ENCODE measurements around the gene SMIM7. TPM values are rescaled to one million over a fixed set of nuclear protein-coding genes. Genes with fewer than 3 reads are reported as not detected.

The SMIM7 gene
- total RNA-seq, 1 donor: 68.7 TPM

DNA sequence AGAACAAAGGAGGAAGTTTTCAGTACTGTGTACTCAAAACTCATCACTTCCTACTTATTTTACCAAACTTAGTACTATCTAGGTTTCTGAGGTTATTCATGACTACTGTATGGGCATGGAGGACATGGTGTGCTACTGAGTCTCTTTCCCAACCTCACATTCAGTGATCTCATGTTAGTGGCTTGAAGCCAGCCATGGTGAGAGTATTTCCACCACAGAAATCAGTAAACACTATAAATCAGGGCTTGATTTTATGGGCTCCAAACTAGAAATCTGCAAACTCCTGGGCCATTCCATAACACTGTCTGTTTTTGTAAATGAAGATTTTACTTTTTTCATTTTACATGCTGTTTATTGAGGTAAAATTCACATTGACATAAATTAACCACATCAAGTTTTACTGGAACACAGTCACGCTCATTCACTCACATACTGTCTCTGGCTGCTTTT, 51.6 kb downstream of the SMIM7 start:
- TF ChIP-seq, protein P1, sequence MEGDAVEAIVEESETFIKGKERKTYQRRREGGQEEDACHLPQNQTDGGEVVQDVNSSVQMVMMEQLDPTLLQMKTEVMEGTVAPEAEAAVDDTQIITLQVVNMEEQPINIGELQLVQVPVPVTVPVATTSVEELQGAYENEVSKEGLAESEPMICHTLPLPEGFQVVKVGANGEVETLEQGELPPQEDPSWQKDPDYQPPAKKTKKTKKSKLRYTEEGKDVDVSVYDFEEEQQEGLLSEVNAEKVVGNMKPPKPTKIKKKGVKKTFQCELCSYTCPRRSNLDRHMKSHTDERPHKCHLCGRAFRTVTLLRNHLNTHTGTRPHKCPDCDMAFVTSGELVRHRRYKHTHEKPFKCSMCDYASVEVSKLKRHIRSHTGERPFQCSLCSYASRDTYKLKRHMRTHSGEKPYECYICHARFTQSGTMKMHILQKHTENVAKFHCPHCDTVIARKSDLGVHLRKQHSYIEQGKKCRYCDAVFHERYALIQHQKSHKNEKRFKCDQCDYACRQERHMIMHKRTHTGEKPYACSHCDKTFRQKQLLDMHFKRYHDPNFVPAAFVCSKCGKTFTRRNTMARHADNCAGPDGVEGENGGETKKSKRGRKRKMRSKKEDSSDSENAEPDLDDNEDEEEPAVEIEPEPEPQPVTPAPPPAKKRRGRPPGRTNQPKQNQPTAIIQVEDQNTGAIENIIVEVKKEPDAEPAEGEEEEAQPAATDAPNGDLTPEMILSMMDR (IDR thresholded peaks at IDR 0.05; ENCODE audit: insufficient read depth, low read depth, low read length): no peak
- peak; percentile 99 for DNase-seq (ENCODE audit: low read depth)
- H3K4me3 ChIP-seq (ENCODE audit: low read depth, low read length): no peak overlapping the region

DNA sequence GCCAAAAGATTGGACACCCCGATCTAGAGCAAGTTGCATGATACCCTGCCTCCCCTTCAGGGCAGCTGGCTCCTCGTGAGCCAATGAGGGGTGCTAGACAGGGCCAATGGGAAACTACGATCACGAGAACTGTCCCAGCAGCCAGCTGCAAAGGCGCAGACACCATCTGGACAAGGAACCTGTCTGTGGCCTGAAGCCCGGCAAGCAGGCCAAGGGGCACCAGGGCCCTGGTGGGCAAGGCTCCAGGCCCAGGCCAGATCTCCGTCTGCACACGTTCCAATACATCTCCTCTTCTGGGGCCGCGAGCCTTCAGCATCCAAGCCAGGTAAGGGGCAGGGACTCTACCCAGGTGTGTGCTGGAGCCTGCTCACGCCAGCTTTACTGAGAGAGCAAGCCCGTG, 52.1 kb downstream of the SMIM7 start:
- no peak for DNase-seq (ENCODE audit: low read depth)
- TF ChIP-seq, protein P1 (IDR thresholded peaks at IDR 0.05; ENCODE audit: insufficient read depth, low read depth, low read length): no peak
- H3K4me3 ChIP-seq (ENCODE audit: low read depth, low read length): no peak overlapping the region

DNA sequence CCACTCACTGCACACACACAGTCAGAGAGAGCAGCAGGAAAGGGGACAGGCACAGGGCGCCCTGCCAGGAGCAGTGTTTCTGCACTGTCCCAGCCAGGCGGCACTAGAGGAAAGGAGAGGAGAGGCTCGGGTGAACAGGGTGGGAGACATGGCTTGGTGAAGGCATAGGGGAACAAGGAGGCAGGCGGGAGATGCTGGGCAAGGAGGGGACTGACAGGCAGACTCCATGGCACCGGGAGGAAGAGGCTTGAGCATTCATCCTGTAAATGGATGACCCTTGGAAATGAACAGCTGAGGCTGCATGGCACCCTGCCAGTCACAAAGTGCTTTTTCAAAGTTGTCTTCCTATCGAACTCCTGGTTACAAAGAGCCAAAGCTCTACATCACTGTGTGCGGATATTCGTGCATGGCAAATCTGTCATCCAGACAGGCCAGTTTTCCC, 54.4 kb downstream of the SMIM7 start:
- DNase-seq (ENCODE audit: low read depth): no peak
- TF ChIP-seq, protein P1 (IDR thresholded peaks at IDR 0.05; ENCODE audit: insufficient read depth, low read depth, low read length): no peak
- H3K4me3 ChIP-seq (ENCODE audit: low read depth, low read length): no peak overlapping the region

DNA sequence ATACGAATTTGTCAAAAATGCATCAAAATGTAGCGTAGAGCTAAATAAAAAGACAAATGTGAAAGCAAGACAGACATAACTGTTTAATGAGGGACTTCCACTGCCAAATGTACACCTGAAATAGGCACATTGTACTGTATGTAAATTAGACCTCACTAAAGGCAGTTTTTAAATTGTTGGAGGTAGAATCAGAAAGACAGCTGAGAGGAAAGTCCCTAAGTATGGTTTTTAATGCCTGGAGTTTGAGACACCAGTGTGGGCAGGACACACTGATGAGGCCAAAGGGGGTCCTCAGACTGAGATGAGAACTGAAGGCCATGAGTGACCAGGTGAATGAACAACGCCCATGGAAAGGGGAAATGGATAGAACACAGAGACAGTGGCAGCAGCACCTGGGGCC, 54.8 kb downstream of the SMIM7 start:
- TF ChIP-seq, protein P1 (IDR thresholded peaks at IDR 0.05; ENCODE audit: insufficient read depth, low read depth, low read length): no peak
- H3K4me3 ChIP-seq (ENCODE audit: low read depth, low read length): no peak overlapping the region
- DNase-seq (ENCODE audit: low read depth): no peak

DNA sequence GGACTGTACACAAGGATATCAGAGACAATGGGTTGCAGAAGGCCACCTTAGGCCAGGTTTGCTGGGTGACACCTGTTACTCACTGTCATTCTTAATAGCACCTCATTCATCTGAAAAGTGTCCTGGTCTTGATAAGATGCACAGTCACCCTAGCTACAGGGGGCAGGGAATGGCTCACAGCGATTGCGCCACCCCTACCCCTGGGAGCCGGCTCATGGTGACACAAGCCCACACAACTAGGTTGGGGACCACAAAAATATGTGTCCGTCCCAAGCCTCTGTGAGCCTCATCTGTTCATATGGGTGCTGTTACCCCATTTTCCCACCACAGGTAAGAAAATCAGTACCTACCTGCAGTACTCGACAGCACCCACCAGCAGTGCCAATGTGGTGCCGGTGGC, 55.3 kb downstream of the SMIM7 start:
- DNase-seq (ENCODE audit: low read depth): no peak
- no peak overlapping the region for H3K4me3 ChIP-seq (ENCODE audit: low read depth, low read length)
- TF ChIP-seq, protein P1 (IDR thresholded peaks at IDR 0.05; ENCODE audit: insufficient read depth, low read depth, low read length): no peak

DNA sequence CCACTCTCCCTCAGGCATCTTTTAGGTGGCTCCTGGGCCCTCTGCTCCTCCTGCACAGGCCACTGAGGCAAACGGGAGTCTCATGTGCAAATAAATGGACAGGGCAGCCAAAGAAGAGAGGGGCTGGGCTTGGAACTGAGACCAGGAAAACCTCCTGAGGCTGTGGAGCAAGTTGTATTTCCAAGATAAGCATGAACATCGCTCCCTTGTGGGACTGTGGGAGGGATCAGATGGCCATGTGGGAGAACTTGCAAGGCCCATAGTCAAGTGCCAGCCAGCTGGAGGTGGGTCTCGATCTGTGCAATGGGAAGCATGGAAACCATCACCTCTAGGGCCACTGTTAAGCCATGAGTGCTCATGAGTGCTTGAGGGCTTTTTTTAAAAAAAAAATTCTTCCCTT, 56.9 kb downstream of the SMIM7 start:
- no peak for DNase-seq (ENCODE audit: low read depth)
- TF ChIP-seq, protein P1 (IDR thresholded peaks at IDR 0.05; ENCODE audit: insufficient read depth, low read depth, low read length): no peak

DNA sequence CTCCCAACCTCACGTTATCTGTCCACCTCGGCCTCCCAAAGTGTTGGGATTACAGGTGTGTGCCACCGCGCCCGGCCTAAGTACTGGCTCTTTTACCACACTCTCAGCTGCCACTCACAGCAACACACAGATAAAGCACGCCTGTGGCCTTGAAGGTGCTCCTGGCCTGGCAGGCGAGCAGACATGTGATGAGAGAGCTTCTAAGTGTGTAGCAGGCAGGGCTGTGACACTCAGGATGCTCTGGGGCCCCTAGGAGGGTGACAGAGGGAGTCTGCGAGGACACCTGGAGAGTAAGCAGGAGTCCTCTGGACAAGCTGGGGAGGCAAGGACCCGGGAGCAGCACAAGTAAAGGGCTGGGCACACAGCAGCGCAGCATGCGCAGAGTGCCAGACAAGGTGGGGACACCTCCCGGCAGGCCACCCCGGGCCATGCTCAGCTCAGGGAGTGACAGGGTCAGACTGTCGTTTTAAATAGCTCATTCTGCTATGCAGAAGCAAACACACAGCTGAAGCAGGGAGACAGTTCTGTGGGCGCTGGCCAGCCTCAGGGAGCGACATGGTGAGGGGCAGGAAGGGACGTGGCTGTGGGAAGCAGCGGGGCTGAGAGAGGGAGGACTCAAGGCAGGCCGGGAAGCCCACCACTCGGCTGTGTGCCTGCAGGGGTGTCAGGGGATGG, 58.4 kb downstream of the SMIM7 start:
- TF ChIP-seq, protein P1 (IDR thresholded peaks at IDR 0.05; ENCODE audit: insufficient read depth, low read depth, low read length): no peak
- DNase-seq (ENCODE audit: low read depth): no peak
- no peak overlapping the region for H3K4me3 ChIP-seq (ENCODE audit: low read depth, low read length)

More for the DNA sequence above, 56.9 kb downstream of the SMIM7 start:
- no peak overlapping the region for H3K4me3 ChIP-seq (ENCODE audit: low read depth, low read length)

Data from fibroblast of villous mesenchyme (primary cell).